Panc1 (cell line): ENCODE measurements around the gene HCRT.

Experiments used
- POLR2AphosphoS5 ChIP-seq: IDR thresholded peaks from 2 replicates; pipeline ENCODE4 v1.6.1; 2012; ENCODE audit warnings: mild to moderate bottlenecking, low read depth, low read length, moderate library complexity
- REST ChIP-seq, 2 experiments: IDR thresholded peaks; 2 replicates each; pipeline ENCODE4 v1.6.1; 2011 to 2012; ENCODE audit warnings: low read depth in 2 of 2, control low read depth in 1 of 2, low read length in 1 of 2, mild to moderate bottlenecking in 1 of 2, moderate library complexity in 1 of 2; ENCODE audit not compliant: insufficient read depth in 1 of 2
- TCF7L2 ChIP-seq: IDR thresholded peaks from 2 replicates; pipeline ENCODE4 v1.6.1; 2011; ENCODE audit warnings: mild to moderate bottlenecking, low read depth, low read length, inconsistent platforms
- TF ChIP-seq, protein P1 (sequence below): fragments of 450-650 bp; IDR thresholded peaks from 2 replicates; pipeline ENCODE4 v1.5.1; 2017; ENCODE audit warnings: mild to moderate bottlenecking

DNA sequence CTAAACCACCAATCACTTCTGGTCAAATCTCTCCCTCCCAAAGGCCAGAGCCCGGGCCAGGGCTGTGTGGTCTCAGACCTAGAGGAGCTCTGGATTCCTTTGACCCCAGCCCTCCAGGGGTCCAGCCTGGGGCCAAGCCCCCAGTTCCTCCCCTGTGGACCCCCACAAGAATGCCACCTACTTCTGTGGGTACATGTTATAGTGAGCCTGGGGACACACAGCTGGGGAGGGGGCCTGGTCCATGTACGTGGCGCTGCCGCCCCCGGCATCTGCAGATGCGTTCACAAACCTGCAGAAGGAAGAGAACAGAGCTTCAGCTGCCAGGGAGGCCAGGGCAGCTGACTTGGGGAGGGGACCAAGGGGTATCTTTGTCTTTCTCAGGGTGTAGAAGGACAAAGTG lies 16.9 kb upstream of the HCRT start:
- TF ChIP-seq, protein P1, sequence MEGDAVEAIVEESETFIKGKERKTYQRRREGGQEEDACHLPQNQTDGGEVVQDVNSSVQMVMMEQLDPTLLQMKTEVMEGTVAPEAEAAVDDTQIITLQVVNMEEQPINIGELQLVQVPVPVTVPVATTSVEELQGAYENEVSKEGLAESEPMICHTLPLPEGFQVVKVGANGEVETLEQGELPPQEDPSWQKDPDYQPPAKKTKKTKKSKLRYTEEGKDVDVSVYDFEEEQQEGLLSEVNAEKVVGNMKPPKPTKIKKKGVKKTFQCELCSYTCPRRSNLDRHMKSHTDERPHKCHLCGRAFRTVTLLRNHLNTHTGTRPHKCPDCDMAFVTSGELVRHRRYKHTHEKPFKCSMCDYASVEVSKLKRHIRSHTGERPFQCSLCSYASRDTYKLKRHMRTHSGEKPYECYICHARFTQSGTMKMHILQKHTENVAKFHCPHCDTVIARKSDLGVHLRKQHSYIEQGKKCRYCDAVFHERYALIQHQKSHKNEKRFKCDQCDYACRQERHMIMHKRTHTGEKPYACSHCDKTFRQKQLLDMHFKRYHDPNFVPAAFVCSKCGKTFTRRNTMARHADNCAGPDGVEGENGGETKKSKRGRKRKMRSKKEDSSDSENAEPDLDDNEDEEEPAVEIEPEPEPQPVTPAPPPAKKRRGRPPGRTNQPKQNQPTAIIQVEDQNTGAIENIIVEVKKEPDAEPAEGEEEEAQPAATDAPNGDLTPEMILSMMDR, result no peak
- TF ChIP-seq TCF7L2 (no peak), POLR2AphosphoS5 (no peak), REST (IDR thresholded peaks at IDR 0.05; ENCODE audit: insufficient read depth in 1 of 2, low read depth in 2 of 2, low read length in 1 of 2) (no peak)
